ENCODE results near the gene FOXA3.

Gene FOXA3

DNA sequence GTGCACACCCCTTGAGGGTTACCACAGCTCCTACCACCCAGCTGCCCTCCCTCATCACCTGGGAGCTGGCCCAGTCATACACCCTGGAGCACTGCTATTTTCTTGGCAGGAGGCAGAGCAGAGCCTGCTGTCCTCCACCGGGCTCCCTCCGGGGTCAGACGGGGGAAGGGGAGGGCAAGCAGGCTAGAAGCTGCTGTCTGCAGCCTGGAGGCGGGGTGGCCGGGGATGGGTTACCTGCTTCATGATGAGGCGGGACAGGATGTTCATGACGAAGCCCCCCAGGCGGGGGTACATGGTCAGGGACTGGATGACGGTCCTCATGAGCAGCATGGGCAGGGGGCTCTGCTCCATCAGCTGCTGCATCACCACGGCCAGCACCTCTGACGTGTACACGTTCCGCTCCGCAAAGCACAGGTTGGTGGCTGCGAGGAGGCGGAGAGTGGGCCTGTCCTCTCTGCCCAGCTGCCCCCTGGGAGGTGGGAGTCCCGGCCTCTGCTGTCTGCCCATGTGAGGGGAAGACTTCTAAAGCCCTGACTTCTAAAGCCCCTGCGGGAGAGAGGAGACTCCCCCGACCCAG, 46.3 kb upstream of the FOXA3 start:
- H3K4me3 ChIP-seq (ENCODE audit: control insufficient read depth in 1 of 7, extremely low read depth in 1 of 7, insufficient read depth in 4 of 7, low read depth in 2 of 7, low read length in 6 of 7): no peak overlapping the region
- peaks cover 0 to 26% (median 25%) of the 10 kb centered on the region in 4 experiments for H3K4me1 ChIP-seq (ENCODE audit: control extremely low read depth in 1 of 4, control insufficient read depth in 4 of 4, insufficient read depth in 4 of 4, low read length in 3 of 4)
- H3K36me3 ChIP-seq (ENCODE audit: control insufficient read depth in 4 of 4, insufficient read depth in 4 of 4, low read length in 3 of 4): peaks cover 6 to 38% (median 25%) of the 10 kb centered on the region in 4 experiments
- ChIA-PET POLR2A (interaction anchor here (1.2 kb wide), 1 partner anchor 19 kb away, joined by 3 read pairs; no protein-coding TSS in a partner anchor), CTCF (interaction anchor here (1.1 to 3.0 kb wide), 16 partner anchors 8 to 68 kb away, joined by 3 to 17 read pairs (median 5); partner anchors contain the start of genes DMWD and IRF2BP1)
- WGBS (ENCODE audit: insufficient coverage): 96% methylated on average over 13 of the region's 19 CpGs
- no peak for DNase-seq
- H3K27ac ChIP-seq (ENCODE audit: insufficient read depth in 1 of 2, low read depth in 1 of 2, low read length in 2 of 2, poor library complexity in 1 of 2, severe bottlenecking in 2 of 2): no peak overlapping the region
- no peaks in the 10 kb centered on the region for H3K9me3 ChIP-seq (ENCODE audit: control extremely low read depth in 1 of 5, control insufficient read depth in 4 of 5, insufficient read depth in 2 of 5, low read depth in 1 of 5, low read length in 4 of 5)
- no peaks in the 10 kb centered on the region for H3K27me3 ChIP-seq (replicated peaks in 2 of 5; ENCODE audit: control insufficient read depth in 4 of 5, insufficient read depth in 5 of 5, low read length in 4 of 5)

DNA sequence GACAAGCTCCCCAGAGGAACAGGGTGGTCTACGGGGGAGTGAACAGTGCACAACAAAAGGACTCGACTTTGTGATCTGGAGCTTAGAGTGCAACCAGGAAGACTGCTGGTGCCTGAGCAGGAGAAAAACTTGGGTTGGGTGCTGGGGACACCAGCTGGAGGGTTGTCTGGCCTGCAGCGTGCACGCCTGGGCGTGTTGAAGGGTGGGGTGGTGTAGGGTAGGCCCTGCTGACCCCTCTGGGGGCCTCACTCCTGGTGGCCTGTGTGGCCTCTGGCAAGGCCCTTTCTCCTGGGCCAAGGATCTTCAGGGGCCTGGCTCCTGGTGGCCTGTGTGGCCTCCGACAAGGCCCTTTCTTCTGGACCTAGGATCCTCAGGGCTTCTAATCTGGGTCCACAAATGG, 44.4 kb upstream of the FOXA3 start:
- no peak overlapping the region for H3K27ac ChIP-seq (ENCODE audit: insufficient read depth in 1 of 2, low read depth in 1 of 2, low read length in 2 of 2, poor library complexity in 1 of 2, severe bottlenecking in 2 of 2)
- H3K36me3 ChIP-seq (ENCODE audit: control insufficient read depth in 4 of 4, insufficient read depth in 4 of 4, low read length in 3 of 4): peaks cover 13 to 57% (median 34%) of the 10 kb centered on the region in 4 experiments
- ChIA-PET CTCF (interaction anchor here (1.5 kb wide), 1 partner anchor 60 kb away, joined by 4 read pairs; no protein-coding TSS in a partner anchor), POLR2A (no interaction called here)
- WGBS (ENCODE audit: insufficient coverage): 98% methylated on average over 4 of the region's 6 CpGs
- DNase-seq: no peak
- no peaks in the 10 kb centered on the region for H3K27me3 ChIP-seq (replicated peaks in 2 of 5; ENCODE audit: control insufficient read depth in 4 of 5, insufficient read depth in 5 of 5, low read length in 4 of 5)
- no peak overlapping the region for H3K4me3 ChIP-seq (ENCODE audit: control insufficient read depth in 1 of 7, extremely low read depth in 1 of 7, insufficient read depth in 4 of 7, low read depth in 2 of 7, low read length in 6 of 7)
- no peaks in the 10 kb centered on the region for H3K9me3 ChIP-seq (ENCODE audit: control extremely low read depth in 1 of 5, control insufficient read depth in 4 of 5, insufficient read depth in 2 of 5, low read depth in 1 of 5, low read length in 4 of 5)
- peaks cover 0 to 24% (median 21%) of the 10 kb centered on the region in 4 experiments for H3K4me1 ChIP-seq (ENCODE audit: control extremely low read depth in 1 of 4, control insufficient read depth in 4 of 4, insufficient read depth in 4 of 4, low read length in 3 of 4)

- Histone ChIP-seq H3K27ac (ENCODE audit: insufficient read depth in 1 of 2, low read depth in 1 of 2, low read length in 2 of 2, poor library complexity in 1 of 2, severe bottlenecking in 2 of 2) (no peak overlapping the region), H3K9me3 (ENCODE audit: control extremely low read depth in 1 of 5, control insufficient read depth in 4 of 5, insufficient read depth in 2 of 5, low read depth in 1 of 5, low read length in 4 of 5) (no peaks in the 10 kb centered on the region), H3K36me3 (ENCODE audit: control insufficient read depth in 4 of 4, insufficient read depth in 4 of 4, low read length in 3 of 4) (peaks cover 15 to 65% (median 37%) of the 10 kb centered on the region in 4 experiments), H3K27me3 (replicated peaks in 2 of 5; ENCODE audit: control insufficient read depth in 4 of 5, insufficient read depth in 5 of 5, low read length in 4 of 5) (no peaks in the 10 kb centered on the region), H3K4me3 (ENCODE audit: control insufficient read depth in 1 of 7, extremely low read depth in 1 of 7, insufficient read depth in 4 of 7, low read depth in 2 of 7, low read length in 6 of 7) (no peak overlapping the region), H3K4me1 (ENCODE audit: control extremely low read depth in 1 of 4, control insufficient read depth in 4 of 4, insufficient read depth in 4 of 4, low read length in 3 of 4) (peaks cover 0 to 18% (median 15%) of the 10 kb centered on the region in 4 experiments)
- POLR2A ChIA-PET: interaction anchor here (0.6 kb wide), 1 partner anchor 49 kb away, joined by 3 read pairs; no protein-coding TSS in a partner anchor
- 94% methylated on average over 17 of the region's 20 CpGs for WGBS (ENCODE audit: insufficient coverage)
- DNase-seq: no peak
- CTCF ChIA-PET: interaction anchor here (1.5 kb wide), 1 partner anchor 59 kb away, joined by 4 read pairs; no protein-coding TSS in a partner anchor
These were observed 43.6 kb upstream of the FOXA3 start for GRCh38 chr19:45820413-45821102.

- Histone ChIP-seq H3K27ac (ENCODE audit: insufficient read depth in 1 of 2, low read depth in 1 of 2, low read length in 2 of 2, poor library complexity in 1 of 2, severe bottlenecking in 2 of 2) (no peak overlapping the region), H3K4me3 (ENCODE audit: control insufficient read depth in 1 of 7, extremely low read depth in 1 of 7, insufficient read depth in 4 of 7, low read depth in 2 of 7, low read length in 6 of 7) (no peak overlapping the region), H3K27me3 (replicated peaks in 2 of 5; ENCODE audit: control insufficient read depth in 4 of 5, insufficient read depth in 5 of 5, low read length in 4 of 5) (no peaks in the 10 kb centered on the region), H3K36me3 (ENCODE audit: control insufficient read depth in 4 of 4, insufficient read depth in 4 of 4, low read length in 3 of 4) (peaks cover 15 to 71% (median 43%) of the 10 kb centered on the region in 4 experiments), H3K4me1 (ENCODE audit: control extremely low read depth in 1 of 4, control insufficient read depth in 4 of 4, insufficient read depth in 4 of 4, low read length in 3 of 4) (peaks cover 0 to 12% (median 9%) of the 10 kb centered on the region in 4 experiments), H3K9me3 (ENCODE audit: control extremely low read depth in 1 of 5, control insufficient read depth in 4 of 5, insufficient read depth in 2 of 5, low read depth in 1 of 5, low read length in 4 of 5) (no peaks in the 10 kb centered on the region)
- POLR2A ChIA-PET: no interaction called here
- CTCF ChIA-PET: no interaction called here
- no peak for DNase-seq
- 94% methylated on average over 5 of the region's 8 CpGs for WGBS (ENCODE audit: insufficient coverage)
These were observed 43.0 kb upstream of the FOXA3 start for GRCh38 chr19:45821103-45821521.

DNA sequence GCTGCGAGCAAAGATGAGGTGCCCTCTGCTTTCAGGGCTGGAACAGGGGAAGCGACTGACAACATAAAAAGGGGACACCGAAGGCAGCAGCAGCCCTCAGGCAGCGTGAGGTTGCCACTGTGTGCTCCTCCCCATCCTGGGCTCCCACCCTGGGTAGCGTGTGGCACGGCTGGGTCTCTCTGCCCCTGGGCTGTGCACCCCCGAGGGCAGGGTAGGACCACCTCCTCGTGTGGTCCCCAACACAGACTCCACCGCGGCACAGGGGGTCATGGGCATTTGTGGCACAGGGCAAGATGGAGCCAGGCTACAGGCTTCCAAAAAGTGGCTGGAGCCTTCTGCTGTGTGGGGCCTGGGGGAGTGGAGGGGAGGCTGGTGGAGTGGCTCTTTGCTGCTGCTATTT, 42.6 kb upstream of the FOXA3 start:
- Histone ChIP-seq H3K9me3 (ENCODE audit: control extremely low read depth in 1 of 5, control insufficient read depth in 4 of 5, insufficient read depth in 2 of 5, low read depth in 1 of 5, low read length in 4 of 5) (no peaks in the 10 kb centered on the region), H3K36me3 (ENCODE audit: control insufficient read depth in 4 of 4, insufficient read depth in 4 of 4, low read length in 3 of 4) (peaks cover 15 to 75% (median 47%) of the 10 kb centered on the region in 4 experiments), H3K27me3 (replicated peaks in 2 of 5; ENCODE audit: control insufficient read depth in 4 of 5, insufficient read depth in 5 of 5, low read length in 4 of 5) (no peaks in the 10 kb centered on the region), H3K4me1 (ENCODE audit: control extremely low read depth in 1 of 4, control insufficient read depth in 4 of 4, insufficient read depth in 4 of 4, low read length in 3 of 4) (peaks cover 0 to 8% (median 5%) of the 10 kb centered on the region in 4 experiments), H3K27ac (ENCODE audit: insufficient read depth in 1 of 2, low read depth in 1 of 2, low read length in 2 of 2, poor library complexity in 1 of 2, severe bottlenecking in 2 of 2) (no peak overlapping the region), H3K4me3 (ENCODE audit: control insufficient read depth in 1 of 7, extremely low read depth in 1 of 7, insufficient read depth in 4 of 7, low read depth in 2 of 7, low read length in 6 of 7) (no peak overlapping the region)
- CTCF ChIA-PET: no interaction called here
- POLR2A ChIA-PET: no interaction called here
- DNase-seq: no peak
- 91% methylated on average over 10 of the region's 10 CpGs for WGBS (ENCODE audit: insufficient coverage)

- no peaks in the 10 kb centered on the region for H3K9me3 ChIP-seq (ENCODE audit: control extremely low read depth in 1 of 5, control insufficient read depth in 4 of 5, insufficient read depth in 2 of 5, low read depth in 1 of 5, low read length in 4 of 5)
- H3K27ac ChIP-seq (ENCODE audit: insufficient read depth in 1 of 2, low read depth in 1 of 2, low read length in 2 of 2, poor library complexity in 1 of 2, severe bottlenecking in 2 of 2): no peak overlapping the region
- no peak for DNase-seq
- no peak overlapping the region for H3K4me3 ChIP-seq (ENCODE audit: control insufficient read depth in 1 of 7, extremely low read depth in 1 of 7, insufficient read depth in 4 of 7, low read depth in 2 of 7, low read length in 6 of 7)
- peaks cover 15 to 86% (median 54%) of the 10 kb centered on the region in 4 experiments for H3K36me3 ChIP-seq (ENCODE audit: control insufficient read depth in 4 of 4, insufficient read depth in 4 of 4, low read length in 3 of 4)
- ChIA-PET CTCF (no interaction called here), POLR2A (no interaction called here)
- 83% methylated on average over 1 of the region's 5 CpGs for WGBS (ENCODE audit: insufficient coverage)
- H3K27me3 ChIP-seq (replicated peaks in 2 of 5; ENCODE audit: control insufficient read depth in 4 of 5, insufficient read depth in 5 of 5, low read length in 4 of 5): no peaks in the 10 kb centered on the region
- H3K4me1 ChIP-seq (ENCODE audit: control extremely low read depth in 1 of 4, control insufficient read depth in 4 of 4, insufficient read depth in 4 of 4, low read length in 3 of 4): no peaks in the 10 kb centered on the region
These were observed 41.4 kb upstream of the FOXA3 start for GRCh38 chr19:45822716-45823115.

DNA sequence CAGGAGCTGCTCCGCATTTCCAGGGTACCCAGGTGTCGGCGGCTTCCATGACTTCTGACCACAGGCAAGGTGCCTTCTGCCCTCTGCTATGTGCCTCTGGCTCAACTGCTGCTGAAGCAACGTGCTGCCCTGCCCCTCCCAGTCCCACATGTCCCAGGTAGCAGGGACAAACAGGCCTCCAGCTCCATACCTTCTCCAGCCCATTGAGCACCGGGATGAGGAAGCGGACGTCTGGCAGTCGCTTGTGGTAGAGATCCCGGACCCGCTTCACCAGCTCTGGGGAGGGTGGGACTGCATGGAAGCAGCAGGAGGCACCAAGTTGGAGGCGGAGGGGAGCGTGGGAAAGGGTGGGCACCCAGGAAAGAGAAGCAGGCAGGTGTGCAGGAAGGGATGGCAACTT, 40.9 kb upstream of the FOXA3 start:
- no peak for DNase-seq
- no peak overlapping the region for H3K27ac ChIP-seq (ENCODE audit: insufficient read depth in 1 of 2, low read depth in 1 of 2, low read length in 2 of 2, poor library complexity in 1 of 2, severe bottlenecking in 2 of 2)
- no peaks in the 10 kb centered on the region for H3K9me3 ChIP-seq (ENCODE audit: control extremely low read depth in 1 of 5, control insufficient read depth in 4 of 5, insufficient read depth in 2 of 5, low read depth in 1 of 5, low read length in 4 of 5)
- no peaks in the 10 kb centered on the region for H3K4me1 ChIP-seq (ENCODE audit: control extremely low read depth in 1 of 4, control insufficient read depth in 4 of 4, insufficient read depth in 4 of 4, low read length in 3 of 4)
- 99% methylated on average over 10 of the region's 12 CpGs for WGBS (ENCODE audit: insufficient coverage)
- POLR2A ChIA-PET: no interaction called here
- H3K36me3 ChIP-seq (ENCODE audit: control insufficient read depth in 4 of 4, insufficient read depth in 4 of 4, low read length in 3 of 4): peaks cover 15 to 87% (median 59%) of the 10 kb centered on the region in 4 experiments
- no peaks in the 10 kb centered on the region for H3K27me3 ChIP-seq (replicated peaks in 2 of 5; ENCODE audit: control insufficient read depth in 4 of 5, insufficient read depth in 5 of 5, low read length in 4 of 5)
- CTCF ChIA-PET: interaction anchor here (1.1 kb wide), 1 partner anchor 9 kb away, joined by 3 read pairs; no protein-coding TSS in a partner anchor
- H3K4me3 ChIP-seq (ENCODE audit: control insufficient read depth in 1 of 7, extremely low read depth in 1 of 7, insufficient read depth in 4 of 7, low read depth in 2 of 7, low read length in 6 of 7): no peak overlapping the region
